Activated naive CD4-positive, alpha-beta T cell treated with anti-CD3 and anti-CD28 coated beads, Interleukin-2, amount 50 U/mL, for 24 hours (primary cell): ENCODE results near the gene SLC39A11.
"Not testable (repeated sequence)": the region's sequence is repeated elsewhere in the genome, so short reads cannot be mapped to it uniquely, and the experiment has no call there.

Experiments used
- H3K27ac Mint-ChIP-seq: one replicate; pipeline ENCODE4 v1.8.0; 2021; ENCODE audit warnings: mild to moderate bottlenecking, mixed read lengths
- H3K27me3 Mint-ChIP-seq: one replicate; pipeline ENCODE4 v1.8.0; 2021; ENCODE audit warnings: mixed read lengths
- H3K36me3 Mint-ChIP-seq: one replicate; pipeline ENCODE4 v1.8.0; 2021; ENCODE audit warnings: mixed read lengths
- H3K4me1 Mint-ChIP-seq: one replicate; pipeline ENCODE4 v1.8.0; 2021; ENCODE audit warnings: mixed read lengths
- H3K4me3 Mint-ChIP-seq: one replicate; pipeline ENCODE4 v1.8.0; 2021; ENCODE audit warnings: mild to moderate bottlenecking, mixed read lengths
- H3K9me3 Mint-ChIP-seq: one replicate; pipeline ENCODE4 v1.8.0; 2021; ENCODE audit warnings: mixed read lengths

Gene SLC39A11

DNA sequence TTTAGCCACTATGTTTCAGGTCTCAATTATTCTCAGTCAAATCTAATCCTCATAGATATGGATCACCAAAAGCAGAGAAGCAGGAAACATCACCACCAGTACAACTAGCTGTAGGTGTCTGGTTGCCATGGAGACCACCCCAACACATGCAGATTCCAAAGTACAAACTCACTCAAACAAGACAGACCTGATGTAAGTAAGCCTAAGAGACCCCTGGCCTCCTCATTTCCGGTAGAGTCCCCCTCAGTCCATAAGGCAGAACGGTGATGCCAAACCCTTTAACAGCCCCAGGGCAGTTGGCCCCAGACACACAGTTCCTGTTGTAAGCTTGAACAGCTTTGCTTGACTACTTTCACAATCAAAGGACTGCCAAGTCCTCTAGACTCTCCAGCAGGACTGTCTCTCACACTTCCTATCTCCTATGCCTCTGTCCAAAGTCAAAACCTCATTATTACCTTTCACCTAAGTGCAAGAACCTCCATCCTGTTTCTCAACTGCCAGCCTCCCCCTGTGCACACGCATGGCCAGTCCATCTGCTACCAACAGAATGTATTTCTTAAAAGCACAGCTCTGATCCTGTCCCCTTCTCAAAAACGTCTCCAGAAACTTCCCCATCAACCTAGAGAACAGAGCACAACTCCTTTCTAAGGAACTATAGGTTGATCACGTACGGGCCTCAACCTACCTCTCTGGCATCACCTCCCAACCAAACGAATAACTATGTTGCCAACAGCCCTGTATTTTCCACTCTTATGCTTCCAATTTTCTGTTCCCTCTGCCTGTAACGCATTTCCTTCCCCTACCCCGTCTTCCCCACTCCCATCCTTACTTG lies 23.9 kb downstream of the SLC39A11 start:
- H3K4me3 Mint-ChIP-seq = no peak overlapping the region
- H3K9me3 Mint-ChIP-seq = no peaks in the 10 kb centered on the region
- H3K36me3 Mint-ChIP-seq = peaks cover 22% of the 10 kb centered on the region
- H3K27me3 Mint-ChIP-seq = no peaks in the 10 kb centered on the region
- H3K27ac Mint-ChIP-seq = no peak overlapping the region
- H3K4me1 Mint-ChIP-seq = peaks cover 17% of the 10 kb centered on the region

DNA sequence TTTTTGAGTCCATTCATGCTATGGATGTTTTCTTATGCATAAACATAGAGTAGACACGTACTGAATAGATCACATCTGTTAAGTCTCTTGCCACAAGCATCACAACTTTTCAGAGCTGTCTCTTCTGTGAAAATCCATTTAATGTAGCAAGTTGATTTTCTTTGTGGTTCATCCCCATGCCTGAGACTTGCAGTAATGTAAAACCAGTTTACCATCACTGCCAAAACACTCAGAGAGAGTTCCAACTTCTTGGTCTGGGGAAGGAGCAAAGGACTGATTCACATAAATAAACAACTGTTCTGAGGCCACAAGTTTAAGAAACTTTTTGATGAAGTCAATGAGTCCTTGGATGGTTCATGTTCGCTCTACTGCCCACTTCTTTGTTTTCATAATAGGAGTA lies 24.8 kb downstream of the SLC39A11 start:
- peaks cover 22% of the 10 kb centered on the region for H3K36me3 Mint-ChIP-seq
- not testable (repeated sequence) for H3K27ac Mint-ChIP-seq

GRCh38 chr17:73067075-73067474 lies 25.4 kb downstream of the SLC39A11 start:
- H3K27me3 Mint-ChIP-seq = no peaks in the 10 kb centered on the region
- H3K4me3 Mint-ChIP-seq = no peak overlapping the region
- H3K36me3 Mint-ChIP-seq = peaks cover 20% of the 10 kb centered on the region
- H3K9me3 Mint-ChIP-seq = no peaks in the 10 kb centered on the region
- peaks cover 17% of the 10 kb centered on the region for H3K4me1 Mint-ChIP-seq
- H3K27ac Mint-ChIP-seq = no peak overlapping the region

More for the DNA sequence above, 24.8 kb downstream of the SLC39A11 start:
- H3K4me3 Mint-ChIP-seq, H3K27me3 Mint-ChIP-seq, H3K9me3 Mint-ChIP-seq: not testable (repeated sequence)
- peaks cover 17% of the 10 kb centered on the region for H3K4me1 Mint-ChIP-seq

GRCh38 chr17:73066148-73066884 lies 26.2 kb downstream of the SLC39A11 start:
- no peaks in the 10 kb centered on the region for H3K27me3 Mint-ChIP-seq

GRCh38 chr17:73065376-73065775 lies 27.1 kb downstream of the SLC39A11 start:
- Mint-ChIP-seq H3K36me3 (peaks cover 10% of the 10 kb centered on the region), H3K4me1 (peaks cover 17% of the 10 kb centered on the region), H3K4me3 (no peak overlapping the region), H3K27ac (no peak overlapping the region), H3K27me3 (no peaks in the 10 kb centered on the region), H3K9me3 (no peaks in the 10 kb centered on the region)

More at GRCh38 chr17:73066148-73066884, 26.2 kb downstream of the SLC39A11 start:
- Mint-ChIP-seq H3K4me1 (peaks cover 17% of the 10 kb centered on the region), H3K9me3 (no peaks in the 10 kb centered on the region), H3K36me3 (peaks cover 15% of the 10 kb centered on the region), H3K4me3 (no peak overlapping the region), H3K27ac (no peak overlapping the region)

DNA sequence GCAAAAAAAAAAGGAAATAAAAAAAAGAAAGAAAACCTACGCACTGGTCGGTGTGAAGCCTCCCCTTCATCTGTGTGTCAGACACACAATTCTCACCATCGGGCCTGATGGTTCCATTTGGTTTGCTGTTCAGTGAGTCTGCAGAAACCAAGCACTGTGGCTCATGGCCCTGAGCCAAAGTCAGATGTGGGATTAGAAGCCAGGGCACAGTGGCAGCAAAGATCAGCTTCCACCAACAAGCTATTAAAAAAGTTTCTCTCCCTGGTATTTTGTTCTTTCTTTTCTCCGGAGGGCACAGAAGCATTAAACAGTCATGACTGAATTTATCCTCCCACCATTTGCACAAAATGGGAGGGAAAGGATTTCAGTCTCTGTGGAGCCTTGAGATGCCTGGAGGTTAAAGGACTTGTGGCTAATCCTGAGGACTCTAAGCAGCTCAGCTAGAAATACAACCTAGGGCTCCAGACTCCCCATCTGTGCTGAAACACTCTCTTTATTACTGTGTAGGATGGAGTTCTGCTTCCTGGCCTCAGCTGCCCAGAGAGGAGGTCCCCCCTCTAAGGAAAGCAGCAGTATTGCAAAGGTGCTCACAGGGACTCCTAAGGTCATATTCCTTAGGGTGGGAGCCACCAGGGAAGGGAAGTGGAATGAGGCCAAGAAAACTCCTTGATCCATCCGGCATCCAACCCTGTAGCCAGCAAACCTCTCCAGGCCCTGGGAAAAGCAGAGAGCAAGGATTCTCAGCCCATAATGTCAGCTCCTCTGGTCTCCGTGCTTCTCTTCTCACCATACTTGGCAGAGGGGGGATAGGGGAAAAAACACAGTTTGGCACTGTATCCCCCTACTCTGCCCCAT lies 28.2 kb downstream of the SLC39A11 start:
- Mint-ChIP-seq H3K27ac (no peak overlapping the region), H3K9me3 (no peaks in the 10 kb centered on the region), H3K27me3 (no peaks in the 10 kb centered on the region), H3K4me1 (peaks cover 17% of the 10 kb centered on the region), H3K4me3 (no peak overlapping the region), H3K36me3 (peaks cover 11% of the 10 kb centered on the region)

- no peaks in the 10 kb centered on the region for H3K27me3 Mint-ChIP-seq
- no peak overlapping the region for H3K27ac Mint-ChIP-seq
- H3K4me1 Mint-ChIP-seq = peaks cover 13% of the 10 kb centered on the region
- H3K36me3 Mint-ChIP-seq = peaks cover 7% of the 10 kb centered on the region
- H3K9me3 Mint-ChIP-seq = no peaks in the 10 kb centered on the region
- H3K4me3 Mint-ChIP-seq = no peak overlapping the region
Observed at GRCh38 chr17:73062726-73063125, 29.8 kb downstream of the SLC39A11 start.

- Mint-ChIP-seq H3K36me3 (peaks cover 4% of the 10 kb centered on the region), H3K27ac (no peak overlapping the region), H3K27me3 (no peaks in the 10 kb centered on the region), H3K4me1 (peaks cover 13% of the 10 kb centered on the region), H3K4me3 (no peak overlapping the region), H3K9me3 (no peaks in the 10 kb centered on the region)
Observed at GRCh38 chr17:73061161-73061560, 31.3 kb downstream of the SLC39A11 start.

GRCh38 chr17:73060721-73061120 lies 31.8 kb downstream of the SLC39A11 start:
- H3K27me3 Mint-ChIP-seq = no peaks in the 10 kb centered on the region
- no peak overlapping the region for H3K4me3 Mint-ChIP-seq
- H3K9me3 Mint-ChIP-seq = no peaks in the 10 kb centered on the region
- peaks cover 13% of the 10 kb centered on the region for H3K4me1 Mint-ChIP-seq
- peaks cover 4% of the 10 kb centered on the region for H3K36me3 Mint-ChIP-seq
- H3K27ac Mint-ChIP-seq = no peak overlapping the region

DNA sequence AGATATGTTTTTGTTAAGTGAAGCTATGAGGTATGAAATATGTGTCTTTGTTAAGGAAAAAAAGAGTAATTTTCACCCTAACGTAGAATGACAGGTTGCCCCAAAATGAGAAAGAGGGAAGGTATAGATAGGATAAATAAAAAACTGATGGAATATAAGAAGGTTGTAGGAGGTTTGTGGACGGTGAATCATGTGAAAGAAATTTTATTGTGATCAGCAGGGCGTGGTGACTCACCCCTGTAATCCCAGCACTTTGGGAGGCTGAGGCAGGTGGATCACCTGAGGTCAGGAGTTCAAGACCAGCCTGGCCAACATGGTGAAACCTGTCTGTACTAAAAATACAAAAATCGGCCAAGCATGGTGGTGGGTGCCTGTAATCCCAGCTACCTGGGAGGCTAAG lies 32.8 kb downstream of the SLC39A11 start:
- H3K36me3 Mint-ChIP-seq, H3K4me3 Mint-ChIP-seq, H3K27me3 Mint-ChIP-seq, H3K4me1 Mint-ChIP-seq, H3K27ac Mint-ChIP-seq, H3K9me3 Mint-ChIP-seq: not testable (repeated sequence)

- Mint-ChIP-seq H3K4me1 (no peaks in the 10 kb centered on the region), H3K9me3 (no peaks in the 10 kb centered on the region), H3K36me3 (peaks cover 4% of the 10 kb centered on the region), H3K27me3 (no peaks in the 10 kb centered on the region), H3K4me3 (no peak overlapping the region), H3K27ac (no peak overlapping the region)
Observed at GRCh38 chr17:73058022-73058421, 34.5 kb downstream of the SLC39A11 start.

- Mint-ChIP-seq H3K27me3 (no peaks in the 10 kb centered on the region), H3K9me3 (no peaks in the 10 kb centered on the region), H3K36me3 (peaks cover 4% of the 10 kb centered on the region), H3K27ac (no peak overlapping the region), H3K4me3 (no peak overlapping the region), H3K4me1 (peaks cover 3% of the 10 kb centered on the region)
Observed at GRCh38 chr17:73057196-73057595, 35.3 kb downstream of the SLC39A11 start.

- Mint-ChIP-seq H3K36me3 (peaks cover 20% of the 10 kb centered on the region), H3K4me3 (no peak overlapping the region), H3K27me3 (no peaks in the 10 kb centered on the region), H3K4me1 (peaks cover 8% of the 10 kb centered on the region), H3K27ac (no peak overlapping the region), H3K9me3 (no peaks in the 10 kb centered on the region)
Observed at GRCh38 chr17:73052923-73053322, 39.6 kb downstream of the SLC39A11 start.

DNA sequence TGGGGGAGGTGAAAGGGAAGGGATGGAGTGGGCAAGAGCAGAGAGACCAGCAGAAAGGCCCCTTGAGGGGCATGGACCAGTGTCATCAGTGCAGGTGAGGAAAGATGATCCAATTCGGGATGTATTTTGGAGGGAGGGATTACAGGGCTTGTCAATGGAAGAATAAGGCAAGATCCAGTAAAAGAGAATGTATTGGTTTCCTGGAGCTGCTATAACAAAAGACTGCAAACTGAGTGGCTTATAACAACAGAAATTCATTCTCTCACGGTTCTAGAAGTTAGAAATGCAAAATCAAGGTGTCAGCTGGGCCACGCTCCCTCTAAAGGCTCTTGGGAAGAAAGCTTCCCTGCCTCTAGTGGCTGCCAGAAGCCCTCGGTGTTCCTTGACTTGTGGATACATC lies 41.7 kb downstream of the SLC39A11 start:
- Mint-ChIP-seq H3K4me3 (no peak overlapping the region), H3K4me1 (peaks cover 8% of the 10 kb centered on the region), H3K27ac (no peak overlapping the region)

DNA sequence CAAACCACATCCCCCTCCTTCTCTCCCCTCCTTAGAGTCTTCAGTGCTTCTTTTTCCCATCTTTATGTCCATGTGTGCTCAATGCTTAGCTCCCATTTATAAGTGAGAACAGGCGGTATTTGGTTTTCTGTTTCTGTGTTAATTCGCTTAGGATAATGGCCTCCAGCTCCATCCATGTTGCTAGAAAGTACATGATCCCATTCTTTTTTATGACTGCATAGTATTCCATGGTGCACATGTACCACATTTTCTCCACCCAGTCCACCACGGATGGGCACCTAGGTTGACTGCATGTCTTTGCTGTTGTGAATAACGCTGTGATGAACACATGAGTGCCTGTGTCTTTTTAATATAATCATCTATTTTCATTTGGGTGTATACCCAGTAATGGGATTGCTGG lies 44.3 kb downstream of the SLC39A11 start:
- H3K27me3 Mint-ChIP-seq = no peaks in the 10 kb centered on the region

More for the DNA sequence above, 41.7 kb downstream of the SLC39A11 start:
- no peaks in the 10 kb centered on the region for H3K9me3 Mint-ChIP-seq
- H3K36me3 Mint-ChIP-seq = peaks cover 21% of the 10 kb centered on the region
- H3K27me3 Mint-ChIP-seq = no peaks in the 10 kb centered on the region

More for the DNA sequence above, 44.3 kb downstream of the SLC39A11 start:
- Mint-ChIP-seq H3K4me3 (no peak overlapping the region), H3K4me1 (peaks cover 8% of the 10 kb centered on the region), H3K9me3 (no peaks in the 10 kb centered on the region), H3K36me3 (peaks cover 27% of the 10 kb centered on the region), H3K27ac (no peak overlapping the region)
